ENCODE measurements around the gene KCNN3. TPM values are rescaled to one million over a fixed set of nuclear protein-coding genes. Genes with fewer than 3 reads are reported as not detected.

Gene KCNN3
- total RNA-seq, 1 experiment from 2014 or later = 1.3 TPM

- TF ChIP-seq ATF6 (CRISPR knock-in tag; IDR thresholded peaks at IDR 0.05) (no peak), CBFB (CRISPR knock-in tag; IDR thresholded peaks at IDR 0.05; ENCODE audit: low read depth) (no peak), E2F1 (CRISPR knock-in tag; IDR thresholded peaks at IDR 0.05) (no peak), GTF2I (CRISPR knock-in tag; conservative IDR thresholded peaks at IDR 0.05) (no peak), ATF2 (CRISPR knock-in tag; IDR thresholded peaks at IDR 0.05; ENCODE audit: borderline replicate concordance, low read depth) (no peak)
These were observed 77.2 kb downstream of the KCNN3 start (continued) for GRCh38 chr1:154792899-154793298.

GRCh38 chr1:154791292-154792166, 78.6 kb downstream of the KCNN3 start:
- POLR2A ChIA-PET = interaction anchor here (0.6 kb wide), 1 partner anchor 28 kb away, joined by 3 read pairs; no protein-coding TSS in a partner anchor

More at GRCh38 chr1:154791292-154792166, 78.6 kb downstream of the KCNN3 start:
- DNase-seq (ENCODE audit: low spot score) (no peak), ATAC-seq (no peak)
- TF ChIP-seq EMX1 (CRISPR knock-in tag; IDR thresholded peaks at IDR 0.05) (no peak), JAZF1 (CRISPR knock-in tag; IDR thresholded peaks at IDR 0.05) (no peak), CTCF (IDR thresholded peaks at IDR 0.05) (no peak), MXD4 (CRISPR knock-in tag; IDR thresholded peaks at IDR 0.05; ENCODE audit: borderline replicate concordance) (no peak), GABPB1 (CRISPR knock-in tag; IDR thresholded peaks at IDR 0.05) (no peak), ZNF232 (CRISPR knock-in tag; IDR thresholded peaks at IDR 0.05) (no peak), IRF2 (CRISPR knock-in tag; IDR thresholded peaks at IDR 0.05; ENCODE audit: borderline replicate concordance, low read depth) (no peak), E2F1 (CRISPR knock-in tag; IDR thresholded peaks at IDR 0.05) (no peak), ESRRA (CRISPR knock-in tag; IDR thresholded peaks at IDR 0.05; ENCODE audit: borderline replicate concordance) (no peak), ATF6 (CRISPR knock-in tag; IDR thresholded peaks at IDR 0.05) (no peak), FOXP1 (CRISPR knock-in tag; IDR thresholded peaks at IDR 0.05; ENCODE audit: borderline replicate concordance) (no peak), MAX (CRISPR knock-in tag; IDR thresholded peaks at IDR 0.05) (no peak), CREM (CRISPR knock-in tag; IDR thresholded peaks at IDR 0.05) (no peak)
- Mint-ChIP-seq H3K36me3 (no peaks in the 10 kb centered on the region), H3K27me3 (ENCODE audit: low read depth) (no peaks in the 10 kb centered on the region), H3K27ac (no peak overlapping the region), H3K4me1 (peaks cover 5% of the 10 kb centered on the region; the same call in 1 of the 2 replicates), H3K9me3 (no peaks in the 10 kb centered on the region), H3K4me3 (no peak overlapping the region)
- CTCF ChIA-PET = interaction anchor here (0.6 to 0.9 kb wide), 2 partner anchors 87 to 104 kb away, joined by 3 to 4 read pairs; no protein-coding TSS in a partner anchor

Measured in WTC11 (cell line).